Gastroesophageal sphincter (tissue), 3 donors: Measurements from ENCODE around the gene IFT88.

ENCODE experiments used
- POLR2A ChIP-seq, 2 donors: fragments of 450-650 bp; IDR thresholded peaks; one replicate each; pipeline ENCODE4 v1.6.1; 2017; ENCODE audit warnings: antibody characterized with exemption in 2 of 2, mild to moderate bottlenecking in 2 of 2, moderate library complexity in 1 of 2
- POLR2AphosphoS5 ChIP-seq: sonication (generic); formaldehyde crosslinking; IDR thresholded peaks from one replicate; pipeline ENCODE4 v1.6.1; 2017; ENCODE audit warnings: antibody characterized with exemption
- TF ChIP-seq, protein P1 (sequence below), 4 experiments: fragments of 200-600 bp in 2 of 4; fragments of 450-650 bp in 2 of 4; sonication (generic) in 1 of 4; IDR thresholded peaks; one replicate each; pipeline ENCODE4 v1.5.1; 2017 to 2019; ENCODE audit warnings: antibody characterized with exemption in 4 of 4, mild to moderate bottlenecking in 2 of 4, moderate library complexity in 2 of 4

DNA sequence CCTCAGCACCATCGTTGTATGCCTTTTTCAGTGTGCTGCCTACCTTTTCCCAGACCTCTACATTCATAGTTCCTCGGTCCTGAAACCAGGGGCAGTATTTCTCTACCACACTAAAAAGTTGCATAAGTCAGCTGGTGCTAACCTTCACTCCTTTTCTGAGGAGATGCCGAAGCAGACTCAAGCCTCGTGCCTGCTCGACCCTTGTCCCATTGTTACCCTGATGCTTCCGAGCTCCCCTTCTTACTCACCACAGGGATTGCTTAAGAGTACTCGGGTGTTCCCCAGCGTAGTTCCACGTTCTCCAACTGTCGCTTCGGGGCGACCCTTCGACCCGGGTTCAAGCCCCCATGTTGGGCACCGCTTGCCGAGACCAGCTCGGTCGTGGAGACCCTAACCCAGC lies 117.6 kb downstream of the IFT88 start:
- TF ChIP-seq POLR2AphosphoS5 (no peak), POLR2A (IDR thresholded peaks at IDR 0.05) (no peak)
- TF ChIP-seq, protein P1, sequence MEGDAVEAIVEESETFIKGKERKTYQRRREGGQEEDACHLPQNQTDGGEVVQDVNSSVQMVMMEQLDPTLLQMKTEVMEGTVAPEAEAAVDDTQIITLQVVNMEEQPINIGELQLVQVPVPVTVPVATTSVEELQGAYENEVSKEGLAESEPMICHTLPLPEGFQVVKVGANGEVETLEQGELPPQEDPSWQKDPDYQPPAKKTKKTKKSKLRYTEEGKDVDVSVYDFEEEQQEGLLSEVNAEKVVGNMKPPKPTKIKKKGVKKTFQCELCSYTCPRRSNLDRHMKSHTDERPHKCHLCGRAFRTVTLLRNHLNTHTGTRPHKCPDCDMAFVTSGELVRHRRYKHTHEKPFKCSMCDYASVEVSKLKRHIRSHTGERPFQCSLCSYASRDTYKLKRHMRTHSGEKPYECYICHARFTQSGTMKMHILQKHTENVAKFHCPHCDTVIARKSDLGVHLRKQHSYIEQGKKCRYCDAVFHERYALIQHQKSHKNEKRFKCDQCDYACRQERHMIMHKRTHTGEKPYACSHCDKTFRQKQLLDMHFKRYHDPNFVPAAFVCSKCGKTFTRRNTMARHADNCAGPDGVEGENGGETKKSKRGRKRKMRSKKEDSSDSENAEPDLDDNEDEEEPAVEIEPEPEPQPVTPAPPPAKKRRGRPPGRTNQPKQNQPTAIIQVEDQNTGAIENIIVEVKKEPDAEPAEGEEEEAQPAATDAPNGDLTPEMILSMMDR (IDR thresholded peaks at IDR 0.05), result no peak
